ENCODE measurements around the gene F2RL3. TPM values are rescaled to one million over a fixed set of nuclear protein-coding genes. Genes with fewer than 3 reads are reported as not detected.

The F2RL3 gene
- total RNA-seq, 1 experiment from 2014 or later, result not detected

DNA sequence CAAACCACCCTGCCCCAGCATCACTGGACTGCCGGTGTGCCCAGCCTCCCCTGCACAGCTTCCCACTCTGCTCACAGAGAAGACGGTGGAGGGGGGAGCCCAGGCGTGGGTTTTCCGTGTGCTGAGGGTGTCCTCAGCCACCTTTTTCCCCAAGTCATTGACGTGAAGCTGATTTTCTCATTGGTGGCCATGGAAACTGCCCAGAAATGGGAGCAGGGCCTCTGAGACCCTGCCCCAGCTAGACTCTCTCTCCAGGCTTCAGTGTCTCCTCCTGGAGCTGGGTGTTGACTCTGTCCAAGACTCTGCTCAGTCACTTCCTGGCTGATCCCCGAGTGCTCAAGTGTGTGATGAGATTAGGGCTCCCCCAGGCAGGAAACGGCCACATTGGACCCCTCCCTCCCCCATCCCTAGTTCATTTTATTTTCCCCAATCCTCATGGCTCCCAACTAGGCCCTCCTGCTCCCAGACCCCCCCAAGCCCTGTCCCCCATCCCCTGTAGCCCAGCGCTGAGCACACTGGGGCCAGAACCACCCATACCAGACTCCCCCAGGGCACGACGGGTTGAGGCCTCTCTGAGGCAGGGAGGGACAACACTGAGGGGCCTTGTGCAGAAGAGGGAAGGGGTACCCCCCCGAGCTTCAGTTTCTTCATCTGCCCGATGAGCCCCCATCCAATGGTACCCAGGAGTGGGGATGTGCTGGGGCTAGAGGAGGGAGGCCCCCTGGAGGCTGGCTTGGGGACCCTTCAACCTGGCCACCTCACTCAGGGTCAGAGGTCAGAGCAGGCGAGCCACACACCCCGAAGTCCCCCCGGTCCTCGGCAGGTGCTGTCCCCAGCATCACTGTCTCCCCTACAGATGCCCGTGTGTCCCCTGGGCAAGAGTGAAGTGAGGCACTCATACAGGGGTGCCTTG, 1.2 kb upstream of the F2RL3 start:
- Mint-ChIP-seq H3K36me3 (ENCODE audit: insufficient read depth, unreplicated experiment) (no peaks in the 10 kb centered on the region), H3K4me3 (ENCODE audit: unreplicated experiment) (no peak overlapping the region), H3K27me3 (ENCODE audit: insufficient read depth, unreplicated experiment) (no peaks in the 10 kb centered on the region), H3K9me3 (ENCODE audit: unreplicated experiment) (peaks cover 9% of the 10 kb centered on the region), H3K27ac (ENCODE audit: unreplicated experiment) (no peak overlapping the region), H3K4me1 (ENCODE audit: low read depth, unreplicated experiment) (no peaks in the 10 kb centered on the region)
- no peaks in the 10 kb centered on the region for H3K36me3 ChIP-seq (ENCODE audit: control insufficient read depth, insufficient read depth, low read length)
- CTCF ChIA-PET, result no interaction called here
- no peaks in the 10 kb centered on the region for H3K27me3 ChIP-seq (replicated peaks; ENCODE audit: control insufficient read depth, insufficient read depth, low read length)
- peaks cover 4% of the 10 kb centered on the region; the same call in 1 of the 2 replicates for H3K9me3 ChIP-seq
- intact Hi-C loops (cut with micrococcal nuclease; ENCODE audit: unreplicated experiment), result no loop called here
- BruUV-seq (replicated peaks), result no TSS peak
- POLR2A ChIA-PET, result no interaction called here
- H3K4me1 ChIP-seq, result no peaks in the 10 kb centered on the region
- no peak for DNase-seq
- TF ChIP-seq, protein P1, sequence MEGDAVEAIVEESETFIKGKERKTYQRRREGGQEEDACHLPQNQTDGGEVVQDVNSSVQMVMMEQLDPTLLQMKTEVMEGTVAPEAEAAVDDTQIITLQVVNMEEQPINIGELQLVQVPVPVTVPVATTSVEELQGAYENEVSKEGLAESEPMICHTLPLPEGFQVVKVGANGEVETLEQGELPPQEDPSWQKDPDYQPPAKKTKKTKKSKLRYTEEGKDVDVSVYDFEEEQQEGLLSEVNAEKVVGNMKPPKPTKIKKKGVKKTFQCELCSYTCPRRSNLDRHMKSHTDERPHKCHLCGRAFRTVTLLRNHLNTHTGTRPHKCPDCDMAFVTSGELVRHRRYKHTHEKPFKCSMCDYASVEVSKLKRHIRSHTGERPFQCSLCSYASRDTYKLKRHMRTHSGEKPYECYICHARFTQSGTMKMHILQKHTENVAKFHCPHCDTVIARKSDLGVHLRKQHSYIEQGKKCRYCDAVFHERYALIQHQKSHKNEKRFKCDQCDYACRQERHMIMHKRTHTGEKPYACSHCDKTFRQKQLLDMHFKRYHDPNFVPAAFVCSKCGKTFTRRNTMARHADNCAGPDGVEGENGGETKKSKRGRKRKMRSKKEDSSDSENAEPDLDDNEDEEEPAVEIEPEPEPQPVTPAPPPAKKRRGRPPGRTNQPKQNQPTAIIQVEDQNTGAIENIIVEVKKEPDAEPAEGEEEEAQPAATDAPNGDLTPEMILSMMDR (IDR thresholded peaks at IDR 0.05; ENCODE audit: insufficient read depth in 1 of 2, low read depth in 1 of 2, low read length in 1 of 2, severe bottlenecking in 1 of 2, unreplicated experiment in 1 of 2), result no peak
- H3K4me3 ChIP-seq (ENCODE audit: low read depth, low read length), result no peak overlapping the region

DNA sequence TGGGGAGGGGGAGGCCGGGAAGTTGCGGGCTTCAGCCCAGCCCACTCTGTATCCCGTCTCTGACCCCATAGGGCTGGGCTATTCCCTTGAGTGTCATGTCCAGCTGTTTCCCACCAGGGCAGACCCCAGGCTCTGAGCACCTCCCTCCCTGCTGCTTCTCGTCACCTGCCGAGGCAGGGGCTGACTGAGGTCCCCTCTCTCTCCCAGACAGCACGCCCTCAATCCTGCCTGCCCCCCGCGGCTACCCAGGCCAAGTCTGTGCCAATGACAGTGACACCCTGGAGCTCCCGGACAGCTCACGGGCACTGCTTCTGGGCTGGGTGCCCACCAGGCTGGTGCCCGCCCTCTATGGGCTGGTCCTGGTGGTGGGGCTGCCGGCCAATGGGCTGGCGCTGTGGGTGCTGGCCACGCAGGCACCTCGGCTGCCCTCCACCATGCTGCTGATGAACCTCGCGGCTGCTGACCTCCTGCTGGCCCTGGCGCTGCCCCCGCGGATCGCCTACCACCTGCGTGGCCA, 625 bp downstream of the F2RL3 start:
- no peaks in the 10 kb centered on the region for H3K9me3 Mint-ChIP-seq (ENCODE audit: unreplicated experiment)
- H3K27me3 Mint-ChIP-seq (ENCODE audit: insufficient read depth, unreplicated experiment), result no peaks in the 10 kb centered on the region
- TF ChIP-seq, protein P1 (IDR thresholded peaks at IDR 0.05; ENCODE audit: insufficient read depth in 1 of 2, low read depth in 1 of 2, low read length in 1 of 2, severe bottlenecking in 1 of 2, unreplicated experiment in 1 of 2), result no peak
- DNase-seq, result no peak
- Histone ChIP-seq H3K36me3 (ENCODE audit: control insufficient read depth, insufficient read depth, low read length) (no peaks in the 10 kb centered on the region), H3K9me3 (no peaks in the 10 kb centered on the region), H3K4me3 (ENCODE audit: low read depth, low read length) (no peak overlapping the region), H3K27me3 (replicated peaks; ENCODE audit: control insufficient read depth, insufficient read depth, low read length) (no peaks in the 10 kb centered on the region), H3K4me1 (no peaks in the 10 kb centered on the region)
- POLR2A ChIA-PET, result no interaction called here
- CTCF ChIA-PET, result no interaction called here
- H3K4me3 Mint-ChIP-seq (ENCODE audit: unreplicated experiment), result no peak overlapping the region
- H3K36me3 Mint-ChIP-seq (ENCODE audit: insufficient read depth, unreplicated experiment), result no peaks in the 10 kb centered on the region
- no TSS peak for BruUV-seq (replicated peaks)
- H3K27ac Mint-ChIP-seq (ENCODE audit: unreplicated experiment), result no peak overlapping the region
- no peaks in the 10 kb centered on the region for H3K4me1 Mint-ChIP-seq (ENCODE audit: low read depth, unreplicated experiment)
- intact Hi-C loops (cut with micrococcal nuclease; ENCODE audit: unreplicated experiment), result no loop called here

DNA sequence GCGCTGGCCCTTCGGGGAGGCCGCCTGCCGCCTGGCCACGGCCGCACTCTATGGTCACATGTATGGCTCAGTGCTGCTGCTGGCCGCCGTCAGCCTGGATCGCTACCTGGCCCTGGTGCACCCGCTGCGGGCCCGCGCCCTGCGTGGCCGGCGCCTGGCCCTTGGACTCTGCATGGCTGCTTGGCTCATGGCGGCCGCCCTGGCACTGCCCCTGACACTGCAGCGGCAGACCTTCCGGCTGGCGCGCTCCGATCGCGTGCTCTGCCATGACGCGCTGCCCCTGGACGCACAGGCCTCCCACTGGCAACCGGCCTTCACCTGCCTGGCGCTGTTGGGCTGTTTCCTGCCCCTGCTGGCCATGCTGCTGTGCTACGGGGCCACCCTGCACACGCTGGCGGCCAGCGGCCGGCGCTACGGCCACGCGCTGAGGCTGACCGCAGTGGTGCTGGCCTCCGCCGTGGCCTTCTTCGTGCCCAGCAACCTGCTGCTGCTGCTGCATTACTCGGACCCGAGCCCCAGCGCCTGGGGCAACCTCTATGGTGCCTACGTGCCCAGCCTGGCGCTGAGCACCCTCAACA, 1.2 kb downstream of the F2RL3 start:
- no TSS peak for BruUV-seq (replicated peaks)
- CTCF ChIA-PET, result no interaction called here
- no peak overlapping the region for H3K4me3 Mint-ChIP-seq (ENCODE audit: unreplicated experiment)
- no peaks in the 10 kb centered on the region for H3K9me3 ChIP-seq
- no peaks in the 10 kb centered on the region for H3K36me3 Mint-ChIP-seq (ENCODE audit: insufficient read depth, unreplicated experiment)
- H3K9me3 Mint-ChIP-seq (ENCODE audit: unreplicated experiment), result no peaks in the 10 kb centered on the region
- H3K27me3 Mint-ChIP-seq (ENCODE audit: insufficient read depth, unreplicated experiment), result no peaks in the 10 kb centered on the region
- H3K4me1 ChIP-seq, result no peaks in the 10 kb centered on the region
- no peak for DNase-seq
- intact Hi-C loops (cut with micrococcal nuclease; ENCODE audit: unreplicated experiment), result no loop called here
- no peak overlapping the region for H3K27ac Mint-ChIP-seq (ENCODE audit: unreplicated experiment)
- POLR2A ChIA-PET, result no interaction called here
- no peaks in the 10 kb centered on the region for H3K4me1 Mint-ChIP-seq (ENCODE audit: low read depth, unreplicated experiment)
- TF ChIP-seq, protein P1 (IDR thresholded peaks at IDR 0.05; ENCODE audit: insufficient read depth in 1 of 2, low read depth in 1 of 2, low read length in 1 of 2, severe bottlenecking in 1 of 2, unreplicated experiment in 1 of 2), result no peak
- H3K4me3 ChIP-seq (ENCODE audit: low read depth, low read length), result no peak overlapping the region
- H3K36me3 ChIP-seq (ENCODE audit: control insufficient read depth, insufficient read depth, low read length), result no peaks in the 10 kb centered on the region
- no peaks in the 10 kb centered on the region for H3K27me3 ChIP-seq (replicated peaks; ENCODE audit: control insufficient read depth, insufficient read depth, low read length)

Measured in Caco-2 (cell line).